OCI-M1 (cell line): ENCODE data around the gene CTNNBL1.
"Not testable (repeated sequence)": the region's sequence is repeated elsewhere in the genome, so short reads cannot be mapped to it uniquely, and the experiment has no call there.

Experiments
- DNase-seq: peaks from one replicate; lab custom pipeline; 2025; lab: John Stamatoyannopoulos, UW

The CTNNBL1 gene

GRCh38 chr20:37711994-37712964, 18.4 kb downstream of the CTNNBL1 start:
- peak; percentile 73 for DNase-seq

- DNase-seq: peak; percentile 13
These were observed 19.6 kb downstream of the CTNNBL1 start for GRCh38 chr20:37713396-37713795.

DNA sequence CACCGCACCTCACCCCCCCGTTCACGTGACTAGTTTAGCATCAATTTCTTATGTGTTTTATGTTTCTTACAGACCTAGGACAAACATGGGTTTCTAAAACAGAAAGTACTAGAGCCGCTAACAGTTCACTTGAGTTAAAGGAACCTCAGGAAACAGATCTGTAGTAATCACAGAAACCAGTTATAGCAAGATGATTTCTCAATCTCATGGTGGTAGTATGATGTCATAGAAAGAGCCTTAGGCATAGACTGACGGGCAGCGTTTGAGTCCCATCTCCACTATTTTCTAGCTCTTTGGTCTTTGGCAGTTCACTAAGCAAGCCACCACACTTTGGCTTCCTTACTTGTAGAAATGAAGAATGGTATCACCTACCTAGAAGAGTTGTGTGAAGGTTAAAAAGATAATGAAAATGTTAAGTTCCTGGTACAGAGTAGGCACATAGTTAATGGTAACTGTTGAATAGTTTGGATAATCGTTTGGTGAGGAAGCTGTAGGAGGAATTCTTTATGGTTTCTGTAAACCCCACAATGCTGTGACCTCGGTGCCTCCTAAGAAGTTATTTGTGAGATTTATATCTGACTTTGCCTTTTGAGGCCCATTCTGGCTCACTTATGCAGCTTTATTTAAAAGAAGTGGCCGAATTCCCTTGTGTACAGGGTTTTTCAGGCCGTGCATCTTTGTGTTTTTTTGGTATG, 21.3 kb downstream of the CTNNBL1 start:
- DNase-seq: peak; percentile 86

GRCh38 chr20:37721751-37722150, 27.9 kb downstream of the CTNNBL1 start:
- DNase-seq: no peak

- not testable (repeated sequence) for DNase-seq
These were observed 28.5 kb downstream of the CTNNBL1 start for GRCh38 chr20:37722312-37722711.

DNA sequence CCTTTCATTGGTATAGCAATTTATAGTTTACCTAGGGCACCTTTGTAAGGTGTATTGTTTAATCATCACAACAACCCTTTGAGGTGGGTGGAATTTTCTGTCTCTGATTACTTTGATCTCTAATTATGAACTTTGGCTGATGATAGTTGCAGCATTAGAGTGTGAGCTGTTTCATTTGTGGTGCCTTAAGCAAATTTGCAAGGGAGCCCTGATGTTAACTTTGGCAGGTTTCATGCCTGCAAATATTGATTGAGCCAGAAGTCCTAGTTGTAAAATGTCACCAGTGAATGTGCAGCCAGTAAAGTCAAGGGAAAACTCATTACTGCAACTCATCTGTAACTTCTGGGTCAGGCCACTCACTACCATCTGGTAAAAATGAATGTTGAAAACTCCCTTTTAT, 29.8 kb downstream of the CTNNBL1 start:
- no peak for DNase-seq

GRCh38 chr20:37725165-37725564, 31.3 kb downstream of the CTNNBL1 start:
- DNase-seq: no peak

DNA sequence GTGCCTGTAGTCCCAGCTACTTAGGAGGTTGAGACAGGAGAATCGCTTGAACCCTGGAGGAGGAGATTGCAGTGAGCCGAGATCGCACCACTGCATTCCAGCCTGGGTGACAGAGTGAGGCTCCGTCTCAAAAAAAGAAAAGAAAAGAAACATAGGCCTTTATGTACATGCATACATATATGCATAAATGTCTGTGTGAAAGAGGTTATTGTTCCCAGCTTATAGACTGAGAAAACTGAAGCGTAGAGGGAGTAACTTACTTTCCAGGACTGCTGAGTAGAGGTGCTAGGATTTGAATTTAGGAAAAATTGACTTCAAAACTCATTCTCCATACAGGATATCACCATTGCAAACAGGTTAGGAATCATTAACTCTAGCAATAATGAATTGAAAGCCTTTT, 32.0 kb downstream of the CTNNBL1 start:
- DNase-seq: no peak

DNA sequence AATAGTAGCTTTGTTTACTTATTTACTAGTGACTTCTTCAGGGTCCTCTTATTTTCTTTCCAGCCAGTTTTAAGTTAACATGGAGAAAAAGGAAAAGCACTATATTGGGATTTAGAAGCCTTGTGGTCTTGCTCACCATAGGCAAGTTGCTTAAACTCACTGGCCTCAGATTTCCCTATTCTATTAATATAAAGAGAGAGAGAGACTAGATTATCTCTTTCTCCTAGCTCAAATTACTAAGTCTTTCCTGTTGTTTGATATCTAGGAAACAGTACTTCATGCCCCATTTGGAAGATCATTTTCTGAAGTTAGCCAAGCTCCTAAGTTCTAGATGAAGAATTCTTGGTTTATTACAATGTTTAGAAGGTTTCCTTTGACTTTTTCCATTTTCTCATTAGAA, 32.5 kb downstream of the CTNNBL1 start:
- no peak for DNase-seq

GRCh38 chr20:37726971-37727956, 33.4 kb downstream of the CTNNBL1 start:
- DNase-seq: no peak

- DNase-seq: no peak
These were observed 34.3 kb downstream of the CTNNBL1 start for GRCh38 chr20:37727957-37728634.

GRCh38 chr20:37728635-37728983, 34.8 kb downstream of the CTNNBL1 start:
- no peak for DNase-seq

GRCh38 chr20:37729452-37729851, 35.6 kb downstream of the CTNNBL1 start:
- no peak for DNase-seq

DNA sequence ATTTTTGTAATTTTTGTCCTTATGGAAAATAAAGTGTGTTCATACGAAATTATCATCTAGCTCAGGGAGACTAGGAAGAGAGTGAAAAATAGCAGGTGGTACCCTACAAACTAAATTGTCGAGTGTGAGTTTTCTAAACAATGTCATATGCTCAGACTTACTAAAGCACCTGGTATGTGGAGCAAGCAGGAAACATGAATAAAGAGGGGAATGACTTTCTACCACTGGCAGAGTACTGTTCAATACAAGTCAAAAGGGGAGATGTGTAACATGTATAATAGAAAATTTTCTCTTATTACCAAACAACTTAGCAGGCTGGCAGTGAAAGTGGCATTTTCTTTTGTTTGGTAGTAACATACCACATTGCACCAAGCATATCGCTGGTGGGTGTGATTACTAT, 36.1 kb downstream of the CTNNBL1 start:
- DNase-seq: no peak

- DNase-seq: no peak
These were observed 39.6 kb downstream of the CTNNBL1 start for GRCh38 chr20:37733416-37733815.

- no peak for DNase-seq
These were observed 40.6 kb downstream of the CTNNBL1 start for GRCh38 chr20:37734228-37734985.

- no peak for DNase-seq
These were observed 41.7 kb downstream of the CTNNBL1 start for GRCh38 chr20:37735541-37735940.

DNA sequence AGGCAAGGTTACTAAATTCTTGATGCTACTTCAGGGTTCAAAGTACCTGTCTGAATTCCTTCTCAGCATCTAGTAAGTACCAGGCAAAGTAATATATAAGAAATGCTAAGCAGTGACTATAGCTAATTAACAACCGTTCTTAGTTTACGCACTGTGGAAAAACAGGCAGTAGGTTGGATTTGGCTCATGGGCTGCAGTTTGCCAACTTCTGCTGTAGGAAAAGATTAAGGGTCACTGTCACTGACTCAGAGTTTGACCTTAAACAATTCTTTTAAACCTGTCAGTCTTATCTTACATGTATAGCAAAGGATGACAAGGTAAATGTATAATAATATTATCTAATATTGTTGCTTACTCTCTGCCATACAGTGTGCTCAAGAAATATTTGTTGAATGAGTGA, 42.3 kb downstream of the CTNNBL1 start:
- DNase-seq: no peak

DNA sequence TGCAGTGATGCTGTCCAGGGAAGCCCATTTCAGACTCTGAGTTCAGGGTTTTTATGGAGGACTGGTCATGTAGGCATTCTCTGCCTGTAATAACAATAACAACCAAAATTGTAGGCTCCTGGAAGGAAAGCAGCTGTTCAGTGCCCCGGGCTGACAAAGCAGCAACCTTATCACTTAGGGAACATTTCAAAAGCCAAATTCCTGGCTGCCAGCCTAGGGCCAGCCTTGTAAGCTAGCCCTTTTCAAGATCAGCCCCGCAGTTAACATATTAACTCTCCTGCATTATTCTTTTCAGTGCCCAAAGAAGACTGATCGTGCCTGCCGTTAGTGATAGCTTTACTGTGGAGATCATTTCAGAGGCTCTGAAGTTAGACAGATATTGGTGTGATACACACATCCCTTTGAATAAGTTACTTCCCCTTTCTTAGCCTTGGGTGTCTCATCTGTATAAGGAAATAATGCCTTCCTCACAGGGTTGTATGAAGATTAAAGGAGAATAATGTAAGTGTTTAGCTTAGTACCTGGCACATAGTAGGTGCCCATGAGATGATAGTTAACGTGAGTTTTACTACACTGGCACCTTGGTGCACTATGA, 44.1 kb downstream of the CTNNBL1 start:
- peak; percentile 93 for DNase-seq

- DNase-seq: no peak
These were observed 47.2 kb downstream of the CTNNBL1 start for GRCh38 chr20:37741055-37741454.
